CMK (cell line): ENCODE measurements around the gene ADSS1.
"Not testable (repeated sequence)": the region's sequence is repeated elsewhere in the genome, so short reads cannot be mapped to it uniquely, and the experiment has no call there.

ENCODE experiments used
- DNase-seq: peaks from one replicate; pipeline ENCODE4 v3.0.0-alpha.2; 2010; ENCODE audit warnings: low read depth

ADSS1 gene

GRCh38 chr14:104734601-104734990, 10.6 kb downstream of the ADSS1 start:
- no peak for DNase-seq

DNA sequence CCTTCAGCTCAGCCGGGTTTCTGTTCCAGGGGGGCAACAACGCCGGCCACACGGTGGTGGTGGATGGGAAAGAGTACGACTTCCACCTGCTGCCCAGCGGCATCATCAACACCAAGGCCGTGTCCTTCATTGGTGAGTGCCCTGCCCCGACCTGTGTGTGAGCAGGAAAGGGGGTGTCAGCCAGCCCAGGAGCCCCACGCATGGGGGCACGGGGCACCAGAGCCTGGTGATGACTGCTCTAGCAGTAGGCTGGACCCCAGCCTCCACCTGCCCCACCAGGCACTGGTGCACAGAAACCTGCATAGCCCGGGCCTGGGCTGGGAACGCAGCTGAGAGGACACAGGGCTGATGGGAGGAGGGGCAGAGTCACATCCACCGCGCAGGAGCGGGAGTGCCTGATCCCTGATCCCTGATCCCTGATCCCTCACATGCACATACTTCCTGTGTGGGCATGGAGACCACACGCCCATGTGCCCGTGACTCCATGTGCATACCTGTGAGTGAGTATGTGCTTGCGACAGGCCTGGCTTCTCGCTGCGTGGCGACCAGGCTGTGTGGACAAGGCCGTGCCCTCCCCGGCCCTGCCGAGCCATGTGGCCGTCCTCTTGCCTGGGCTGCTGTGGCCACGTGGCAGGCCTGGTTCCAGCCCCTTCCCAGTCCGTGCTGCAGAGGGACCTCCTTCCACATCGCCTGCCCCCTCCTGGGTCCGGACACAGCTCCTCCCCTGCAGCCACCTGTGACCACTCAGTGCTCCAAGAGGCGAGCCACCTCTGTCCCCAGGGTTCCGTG, 11.2 kb downstream of the ADSS1 start:
- DNase-seq = no peak

DNA sequence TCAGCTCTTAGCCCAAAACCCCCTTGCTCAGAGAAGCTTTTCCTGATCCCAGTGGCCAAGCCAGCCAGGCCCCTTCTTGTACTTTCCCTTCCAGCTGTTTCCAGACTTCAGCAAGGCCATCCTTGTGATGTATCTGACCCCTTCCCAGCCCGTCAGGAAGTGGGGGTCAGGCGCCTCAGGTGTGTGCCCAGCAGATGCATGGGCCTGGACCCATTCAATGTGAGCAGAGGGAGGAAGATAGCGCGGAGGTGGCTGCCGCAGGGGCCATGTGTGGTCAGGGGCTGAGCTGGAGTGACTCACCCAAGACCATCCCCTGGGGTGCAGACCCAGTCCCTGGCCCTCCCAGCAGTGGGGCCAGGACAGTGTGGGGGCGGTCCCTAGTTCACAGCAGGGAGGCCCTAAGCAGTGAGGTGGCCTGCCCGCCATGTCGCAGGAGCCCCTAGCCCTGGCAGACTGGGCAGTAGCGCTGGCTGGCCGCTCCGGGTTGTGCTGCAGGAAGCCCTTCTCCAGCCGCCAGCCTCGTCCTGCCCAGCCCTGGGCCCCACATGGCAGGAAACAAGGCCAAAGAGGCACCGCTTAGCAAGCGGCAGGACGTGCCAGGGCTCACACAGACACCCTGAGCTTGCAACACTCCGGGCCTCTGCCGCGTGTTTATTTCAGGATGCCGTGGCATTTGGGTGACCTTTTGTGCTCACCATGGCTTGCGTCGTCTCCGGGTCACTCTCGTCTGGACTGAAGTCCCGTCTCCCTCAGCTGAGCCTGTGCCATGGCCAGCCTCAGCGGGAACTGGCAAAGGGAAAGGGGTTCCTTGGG, 12.0 kb downstream of the ADSS1 start:
- no peak for DNase-seq

- DNase-seq = no peak
Measured at GRCh38 chr14:104738375-104739019, 14.5 kb downstream of the ADSS1 start.

DNA sequence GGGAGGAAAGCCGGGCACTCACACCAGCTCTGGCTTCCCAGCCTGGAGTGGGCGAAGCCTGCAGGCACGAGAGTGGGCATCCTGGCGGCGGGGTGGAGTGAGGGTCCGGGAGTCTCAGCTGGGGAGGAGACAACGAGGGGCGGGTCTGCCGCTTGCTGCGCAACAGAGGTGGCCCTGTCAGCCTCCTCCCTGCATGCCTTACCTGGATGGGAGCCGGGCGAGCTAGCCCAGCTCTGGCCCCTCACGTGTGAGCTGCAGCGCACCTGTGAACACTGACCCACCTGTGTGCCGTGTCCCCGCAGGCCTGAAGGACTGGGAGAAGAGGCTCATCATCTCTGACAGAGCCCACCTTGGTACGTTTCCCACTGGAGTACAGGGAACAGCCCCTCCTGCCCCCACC, 15.0 kb downstream of the ADSS1 start:
- DNase-seq = no peak

DNA sequence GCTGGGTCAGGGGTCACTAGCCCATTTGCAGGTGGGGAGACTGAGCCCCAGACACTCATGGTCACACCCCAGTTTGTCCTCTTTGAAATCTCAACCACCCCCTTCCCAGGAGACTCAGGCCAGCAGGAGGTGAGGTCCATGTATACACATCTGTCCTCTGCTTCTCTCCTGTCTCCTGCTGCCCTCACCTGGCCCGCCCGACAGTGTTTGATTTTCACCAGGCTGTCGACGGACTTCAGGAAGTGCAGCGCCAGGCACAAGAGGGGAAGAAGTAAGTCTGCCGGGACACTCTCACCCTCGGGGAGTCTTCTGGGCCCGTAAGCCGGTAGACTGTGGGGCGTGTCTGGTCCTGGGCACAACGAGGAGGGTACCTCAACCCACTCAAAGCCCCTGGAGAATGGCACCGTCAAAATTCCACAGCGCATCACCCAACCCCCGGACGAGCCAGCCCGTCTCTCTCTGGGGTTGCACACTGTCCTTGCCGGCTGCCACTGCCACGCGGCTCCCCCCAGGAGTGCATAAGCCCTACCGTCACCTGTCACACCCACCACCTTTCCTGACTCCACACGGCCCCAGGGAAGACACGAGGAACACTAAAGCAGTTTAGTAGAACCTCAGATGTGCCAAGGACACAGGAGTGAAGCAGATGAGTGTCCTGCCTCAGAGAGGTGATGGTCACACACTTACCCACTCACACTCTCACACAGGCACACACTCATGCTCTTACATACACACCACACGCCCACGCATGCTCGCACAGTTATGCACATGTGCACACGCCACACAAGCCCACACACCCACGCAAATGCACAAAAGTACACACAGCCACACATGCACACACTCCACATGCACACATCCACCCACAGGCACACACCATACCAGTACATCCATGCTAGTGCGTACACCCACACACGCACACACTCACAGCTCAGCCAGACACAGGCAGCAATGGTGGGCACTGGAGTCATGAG, 15.8 kb downstream of the ADSS1 start:
- DNase-seq = no peak

DNA sequence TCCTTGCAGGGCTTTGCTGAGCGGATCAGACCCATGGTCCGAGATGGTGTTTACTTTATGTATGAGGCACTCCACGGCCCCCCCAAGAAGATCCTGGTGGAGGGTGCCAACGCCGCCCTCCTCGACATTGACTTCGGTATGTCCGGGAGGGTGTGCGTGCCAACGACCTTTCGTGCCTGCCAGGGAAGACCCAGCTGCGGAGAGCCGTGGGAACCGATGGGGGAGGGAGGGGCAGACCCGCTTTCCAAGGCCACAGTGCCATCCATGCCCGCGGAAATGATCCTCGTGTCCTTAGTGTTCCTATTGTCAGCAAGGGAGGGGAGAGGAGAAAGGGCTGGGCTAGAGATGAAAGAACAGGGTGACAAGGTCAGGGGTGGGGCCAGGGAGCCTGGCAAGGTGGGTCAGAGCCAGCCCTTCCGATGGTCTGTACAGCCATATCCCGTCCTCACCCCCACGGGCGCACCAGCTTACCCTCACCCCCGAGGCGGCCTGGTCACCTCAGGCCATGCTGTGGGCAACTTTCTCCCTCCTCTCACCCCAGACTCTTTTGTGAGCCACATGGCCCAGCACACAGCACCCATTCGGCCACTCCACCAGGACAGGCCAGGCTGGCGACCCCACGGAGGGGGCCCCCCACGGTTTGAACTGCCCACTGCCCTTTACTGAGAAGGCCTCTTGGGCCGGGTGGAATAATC, 17.2 kb downstream of the ADSS1 start:
- DNase-seq = no peak

DNA sequence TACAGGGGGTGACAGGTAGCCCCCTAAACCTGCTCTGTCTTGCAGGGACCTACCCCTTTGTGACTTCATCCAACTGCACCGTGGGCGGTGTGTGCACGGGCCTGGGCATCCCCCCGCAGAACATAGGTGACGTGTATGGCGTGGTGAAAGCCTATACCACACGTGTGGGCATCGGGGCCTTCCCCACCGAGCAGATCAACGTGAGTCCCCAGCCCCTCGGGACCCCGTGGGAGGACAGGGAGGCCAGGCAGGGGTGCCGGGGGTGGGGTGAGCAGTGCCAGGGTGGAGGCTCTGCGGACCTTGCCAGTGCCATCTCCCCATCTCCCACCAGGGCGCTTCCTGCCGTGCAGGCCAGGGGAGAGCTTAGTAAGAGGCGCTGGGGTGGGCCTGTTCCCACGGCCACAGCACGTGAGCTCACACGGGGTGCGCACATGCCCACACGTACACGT, 17.8 kb downstream of the ADSS1 start:
- no peak for DNase-seq

DNA sequence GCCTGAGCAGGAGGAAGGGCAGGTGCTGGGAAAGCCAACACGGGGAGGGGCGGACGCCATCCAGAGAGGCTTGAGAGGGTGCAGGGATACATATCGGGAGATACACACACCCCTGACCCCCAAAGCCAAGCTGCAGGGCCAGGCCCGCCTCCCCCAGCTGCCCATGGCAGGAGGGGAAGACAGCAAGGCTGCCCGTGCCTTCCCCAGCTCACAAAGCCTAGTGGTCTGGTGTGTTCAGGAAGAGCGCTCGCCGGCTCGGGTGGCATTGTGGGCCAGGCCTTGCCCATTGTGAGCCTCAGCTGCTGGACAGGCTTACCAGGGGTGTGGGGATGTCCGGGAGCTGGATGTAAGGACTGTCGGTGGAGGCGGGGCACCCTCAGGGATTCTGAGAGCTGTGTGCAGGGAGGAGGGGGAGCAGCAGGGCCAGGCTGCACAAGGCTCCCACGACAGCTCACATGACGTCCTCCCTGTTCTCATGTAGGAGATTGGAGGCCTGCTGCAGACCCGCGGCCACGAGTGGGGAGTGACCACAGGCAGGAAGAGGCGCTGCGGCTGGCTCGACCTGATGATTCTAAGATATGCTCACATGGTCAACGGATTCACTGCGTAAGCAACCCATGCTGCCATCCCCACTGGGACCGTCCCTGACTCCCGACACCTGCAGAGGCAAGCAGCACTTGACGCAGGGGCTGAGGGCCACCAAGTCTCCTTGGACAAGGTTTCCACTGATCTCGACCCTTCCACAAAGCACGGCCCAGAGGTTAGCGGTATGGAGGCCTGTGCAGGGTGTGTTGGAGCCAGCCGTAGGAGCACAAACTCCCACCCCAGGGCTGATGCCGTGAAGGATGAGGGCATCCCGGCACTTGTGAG, 18.8 kb downstream of the ADSS1 start:
- no peak for DNase-seq

- no peak for DNase-seq
Measured at GRCh38 chr14:104743461-104744380, 19.7 kb downstream of the ADSS1 start.

DNA sequence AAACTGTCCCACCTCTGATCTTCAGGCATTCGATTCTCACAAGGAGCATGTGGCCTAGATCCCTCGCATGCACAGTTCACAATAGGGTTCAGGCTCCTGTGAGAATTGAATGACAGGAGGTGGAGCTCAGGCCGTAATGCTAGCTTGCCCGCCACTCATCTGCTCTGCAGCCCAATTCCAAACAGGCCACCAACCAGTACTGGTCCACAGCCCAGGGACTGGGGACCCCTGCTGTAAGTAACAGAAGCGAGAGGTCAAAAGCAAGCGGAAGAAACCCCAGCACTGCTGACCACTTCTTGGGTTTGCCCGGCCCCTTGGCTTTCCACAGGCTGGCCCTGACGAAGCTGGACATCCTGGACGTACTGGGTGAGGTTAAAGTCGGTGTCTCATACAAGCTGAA, 20.5 kb downstream of the ADSS1 start:
- no peak for DNase-seq

DNA sequence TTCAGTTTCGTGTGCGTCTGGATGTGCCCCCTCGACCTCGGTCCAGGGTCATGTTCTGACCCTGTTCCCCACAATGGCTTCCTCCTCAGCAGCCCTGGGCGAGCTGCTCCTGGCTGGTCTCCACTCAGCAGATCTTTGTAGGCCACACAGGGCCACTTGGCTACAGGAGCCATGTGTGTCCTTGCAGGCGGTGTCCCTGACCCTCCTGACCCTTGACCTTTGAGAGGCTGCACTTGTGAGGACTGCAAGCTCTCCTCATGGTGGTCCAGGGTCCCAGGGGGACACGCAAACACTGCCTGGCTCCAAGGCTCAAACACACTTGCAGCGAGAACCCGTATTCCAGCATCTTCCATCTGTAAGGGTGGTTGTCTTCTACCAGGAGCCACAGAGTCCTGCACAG, 21.4 kb downstream of the ADSS1 start:
- DNase-seq = no peak

- no peak for DNase-seq
Measured at GRCh38 chr14:104746071-104746545, 22.1 kb downstream of the ADSS1 start.

DNA sequence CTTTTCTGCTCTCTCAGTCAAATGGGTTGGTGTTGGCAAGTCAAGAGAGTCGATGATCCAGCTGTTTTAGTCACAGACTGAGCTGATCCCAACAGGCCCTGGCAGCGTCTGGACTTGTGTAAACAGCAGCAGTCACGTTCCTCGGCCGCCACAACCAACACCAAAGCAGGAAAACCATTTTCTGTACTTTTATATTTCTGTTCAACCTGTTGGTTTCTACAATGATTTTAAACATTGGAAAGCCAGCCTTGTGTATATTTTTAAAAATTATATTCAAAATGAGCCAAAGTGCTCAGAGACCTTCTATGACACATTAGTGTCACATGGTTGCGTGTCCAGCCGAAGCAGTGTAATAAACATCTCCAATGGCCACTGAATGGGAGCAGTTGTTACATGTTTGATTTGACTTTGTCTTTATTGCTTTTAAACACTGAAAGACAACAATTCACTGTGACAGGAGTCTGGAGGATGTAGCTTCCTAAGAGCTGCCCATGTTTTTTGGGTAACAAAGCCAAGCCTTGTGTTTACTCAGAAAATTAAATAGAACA, 23.0 kb downstream of the ADSS1 start:
- no peak for DNase-seq

DNA sequence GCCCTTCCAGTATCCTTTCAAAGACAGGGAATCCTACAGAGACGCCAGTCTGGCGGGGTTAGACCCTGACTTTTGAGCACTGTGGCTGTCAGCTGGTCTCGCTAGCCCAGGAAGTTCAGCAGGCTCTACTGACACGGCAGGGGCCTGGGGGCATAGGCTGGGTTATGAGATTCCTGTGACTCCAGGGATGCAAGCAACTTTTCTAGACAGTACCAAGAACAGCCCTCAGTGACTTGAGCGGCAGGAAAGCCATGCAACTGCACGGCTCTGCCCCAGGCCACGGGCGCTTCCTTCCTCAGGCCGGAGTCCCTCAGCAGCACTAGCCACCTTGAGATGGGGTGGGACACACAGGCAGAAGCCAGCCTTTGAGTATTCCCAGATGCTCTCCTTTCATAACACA, 23.8 kb downstream of the ADSS1 start:
- DNase-seq = no peak

GRCh38 chr14:104749111-104749649, 25.2 kb downstream of the ADSS1 start:
- no peak for DNase-seq

DNA sequence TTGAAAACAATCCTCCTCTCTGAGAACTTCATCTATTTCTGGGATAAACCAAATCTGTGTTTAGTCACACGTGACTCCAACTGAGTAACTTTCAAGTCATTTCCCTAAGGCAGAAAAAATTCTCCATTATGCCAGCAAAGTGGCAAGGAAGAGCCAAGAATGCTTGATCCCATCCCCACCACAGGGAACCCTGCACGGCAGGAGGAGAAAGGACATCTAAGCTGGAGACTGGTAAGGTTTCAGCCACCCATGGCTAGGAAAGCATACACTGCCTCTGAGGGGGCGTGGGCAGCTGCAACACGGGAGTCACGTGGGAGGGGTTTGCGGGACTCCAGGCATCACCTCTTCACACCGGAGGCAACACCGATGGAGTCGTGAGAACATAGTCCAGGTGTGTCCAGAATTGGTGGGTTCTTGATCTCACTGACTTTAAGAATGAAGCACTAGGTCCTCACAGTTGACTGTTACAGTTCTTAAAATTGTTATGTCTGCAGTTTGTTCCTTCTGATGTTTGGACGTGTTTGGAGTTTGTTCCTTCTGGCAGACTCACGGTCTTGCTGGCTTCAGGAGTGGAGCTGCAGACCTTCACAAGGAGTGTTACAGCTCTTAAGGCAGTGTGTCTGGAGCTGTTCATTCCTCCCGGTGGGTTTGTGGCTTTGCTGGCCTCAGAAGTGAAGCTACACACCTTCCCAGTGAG, 26.2 kb downstream of the ADSS1 start:
- no peak for DNase-seq

GRCh38 chr14:104750753-104751057, 26.7 kb downstream of the ADSS1 start:
- not testable (repeated sequence) for DNase-seq
